HUES6 (cell line): ENCODE results near the gene ZNF71.

ENCODE experiments used
- H3K27ac ChIP-seq: 2 replicates; pipeline ENCODE4 v1.7.0; 2013; ENCODE audit warnings: low read depth, mild to moderate bottlenecking, low read length, inconsistent platforms
- H3K27me3 ChIP-seq: 2 replicates; pipeline ENCODE4 v1.6.1; 2013; ENCODE audit warnings: low read length; ENCODE audit not compliant: control insufficient read depth, insufficient read depth
- H3K36me3 ChIP-seq: 2 replicates; pipeline ENCODE4 v1.6.1; 2013; ENCODE audit warnings: low read length; ENCODE audit not compliant: control insufficient read depth, insufficient read depth
- H3K4me1 ChIP-seq: 2 replicates; pipeline ENCODE4 v1.6.1; 2013; ENCODE audit warnings: low read length; ENCODE audit not compliant: control insufficient read depth, insufficient read depth
- H3K4me3 ChIP-seq: 2 replicates; pipeline ENCODE4 v1.5.1; 2013; ENCODE audit warnings: low read depth, low read length
- H3K9ac ChIP-seq: one replicate; pipeline ENCODE4 v1.6.1; 2013; ENCODE audit warnings: mild to moderate bottlenecking, low read length
- H3K9me3 ChIP-seq: 2 replicates; pipeline ENCODE4 v1.6.1; 2013; ENCODE audit warnings: low read depth, low read length; ENCODE audit not compliant: control insufficient read depth, insufficient read depth

Gene ZNF71

GRCh38 chr19:56622374-56622773 is 27.3 kb downstream of the ZNF71 start:
- Histone ChIP-seq H3K9me3 (peaks cover 24% of the 10 kb centered on the region; the same call in 1 of the 2 replicates), H3K27ac (no peak overlapping the region), H3K9ac (no peak overlapping the region), H3K27me3 (no peaks in the 10 kb centered on the region), H3K36me3 (peaks cover 32% of the 10 kb centered on the region), H3K4me3 (no peak overlapping the region), H3K4me1 (no peaks in the 10 kb centered on the region)

DNA sequence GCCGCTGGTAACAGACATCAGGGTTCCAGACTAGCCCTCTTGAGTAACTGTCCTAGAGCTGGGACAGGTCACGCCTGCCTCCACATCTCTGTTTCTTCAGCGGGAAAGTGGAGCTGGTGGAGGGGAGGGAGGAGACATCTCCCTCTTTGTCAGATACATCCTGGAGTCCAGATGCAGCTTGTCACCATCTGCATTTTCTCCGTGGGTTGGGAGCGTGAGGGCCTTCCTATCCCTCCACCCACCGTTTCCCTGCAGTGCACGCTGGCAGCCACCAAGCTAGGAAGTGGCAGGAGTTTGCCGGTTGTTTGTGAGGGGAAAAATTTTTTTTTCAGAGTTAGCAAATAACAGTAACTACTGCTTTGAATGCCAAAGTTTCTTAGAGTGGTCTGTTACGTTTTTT is 27.9 kb downstream of the ZNF71 start:
- H3K4me3 ChIP-seq = no peak overlapping the region
- no peaks in the 10 kb centered on the region for H3K27me3 ChIP-seq
- H3K9me3 ChIP-seq = peaks cover 17% of the 10 kb centered on the region; the same call in 1 of the 2 replicates
- H3K4me1 ChIP-seq = no peaks in the 10 kb centered on the region
- H3K27ac ChIP-seq = no peak overlapping the region
- H3K36me3 ChIP-seq = peaks cover 32% of the 10 kb centered on the region
- no peak overlapping the region for H3K9ac ChIP-seq

GRCh38 chr19:56625708-56626107 is 30.6 kb downstream of the ZNF71 start:
- Histone ChIP-seq H3K9me3 (peaks cover 24% of the 10 kb centered on the region), H3K4me1 (no peaks in the 10 kb centered on the region), H3K27me3 (no peaks in the 10 kb centered on the region), H3K36me3 (peaks cover 32% of the 10 kb centered on the region), H3K4me3 (no peak overlapping the region), H3K9ac (no peak overlapping the region), H3K27ac (no peak overlapping the region)

DNA sequence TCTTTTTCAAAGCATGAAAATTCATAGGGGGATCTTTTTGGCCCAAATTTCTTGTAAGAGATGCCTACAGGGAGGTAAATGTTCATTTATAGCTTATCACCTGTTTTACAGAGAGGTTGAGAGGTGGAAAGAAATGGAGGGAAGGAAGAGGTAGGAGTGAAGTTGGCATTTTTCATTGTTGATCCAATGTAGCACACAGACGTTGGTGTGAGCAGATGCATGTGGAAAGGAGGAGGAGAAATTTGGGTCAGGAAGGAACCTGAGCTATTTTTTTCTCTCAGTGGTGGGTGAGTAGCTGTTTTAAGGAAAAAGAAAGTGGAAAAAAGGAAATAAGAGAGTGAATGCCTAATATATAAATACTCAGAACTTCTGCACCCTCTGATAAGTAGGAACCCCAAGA is 37.9 kb downstream of the ZNF71 start:
- no peak overlapping the region for H3K27ac ChIP-seq
- H3K9me3 ChIP-seq = peaks cover 54% of the 10 kb centered on the region
- H3K27me3 ChIP-seq = no peaks in the 10 kb centered on the region
- no peaks in the 10 kb centered on the region for H3K4me1 ChIP-seq
- H3K36me3 ChIP-seq = no peaks in the 10 kb centered on the region
- H3K9ac ChIP-seq = no peak overlapping the region
- H3K4me3 ChIP-seq = no peak overlapping the region

GRCh38 chr19:56637976-56638555 is 43.0 kb downstream of the ZNF71 start:
- H3K27me3 ChIP-seq = peaks cover 9% of the 10 kb centered on the region
- H3K4me3 ChIP-seq = no peak overlapping the region
- H3K27ac ChIP-seq = no peak overlapping the region
- no peaks in the 10 kb centered on the region for H3K4me1 ChIP-seq
- no peak overlapping the region for H3K9ac ChIP-seq
- no peaks in the 10 kb centered on the region for H3K36me3 ChIP-seq
- H3K9me3 ChIP-seq = peaks cover 23% of the 10 kb centered on the region

DNA sequence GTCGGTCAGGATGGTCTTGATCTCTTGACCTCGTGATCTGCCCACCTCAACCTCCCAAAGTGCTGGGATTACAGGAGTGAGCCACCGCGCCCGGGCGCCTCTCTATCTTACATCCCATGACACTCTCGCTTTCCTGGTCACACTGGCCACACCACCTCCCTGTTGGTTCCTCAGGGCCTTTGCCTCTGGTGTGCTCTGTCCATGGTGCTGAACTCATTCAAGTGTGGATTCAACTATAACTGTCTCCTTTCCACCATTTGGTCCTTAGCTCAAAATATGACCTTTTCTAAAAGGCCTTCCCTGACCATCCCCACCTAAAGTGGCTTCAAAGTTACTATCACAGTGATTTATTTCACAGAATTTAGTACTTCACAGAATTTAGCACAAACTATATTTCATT is 44.1 kb downstream of the ZNF71 start:
- Histone ChIP-seq H3K27me3 (peaks cover 21% of the 10 kb centered on the region), H3K4me1 (no peaks in the 10 kb centered on the region), H3K27ac (no peak overlapping the region), H3K4me3 (no peak overlapping the region), H3K9me3 (peaks cover 17% of the 10 kb centered on the region), H3K36me3 (no peaks in the 10 kb centered on the region), H3K9ac (no peak overlapping the region)

DNA sequence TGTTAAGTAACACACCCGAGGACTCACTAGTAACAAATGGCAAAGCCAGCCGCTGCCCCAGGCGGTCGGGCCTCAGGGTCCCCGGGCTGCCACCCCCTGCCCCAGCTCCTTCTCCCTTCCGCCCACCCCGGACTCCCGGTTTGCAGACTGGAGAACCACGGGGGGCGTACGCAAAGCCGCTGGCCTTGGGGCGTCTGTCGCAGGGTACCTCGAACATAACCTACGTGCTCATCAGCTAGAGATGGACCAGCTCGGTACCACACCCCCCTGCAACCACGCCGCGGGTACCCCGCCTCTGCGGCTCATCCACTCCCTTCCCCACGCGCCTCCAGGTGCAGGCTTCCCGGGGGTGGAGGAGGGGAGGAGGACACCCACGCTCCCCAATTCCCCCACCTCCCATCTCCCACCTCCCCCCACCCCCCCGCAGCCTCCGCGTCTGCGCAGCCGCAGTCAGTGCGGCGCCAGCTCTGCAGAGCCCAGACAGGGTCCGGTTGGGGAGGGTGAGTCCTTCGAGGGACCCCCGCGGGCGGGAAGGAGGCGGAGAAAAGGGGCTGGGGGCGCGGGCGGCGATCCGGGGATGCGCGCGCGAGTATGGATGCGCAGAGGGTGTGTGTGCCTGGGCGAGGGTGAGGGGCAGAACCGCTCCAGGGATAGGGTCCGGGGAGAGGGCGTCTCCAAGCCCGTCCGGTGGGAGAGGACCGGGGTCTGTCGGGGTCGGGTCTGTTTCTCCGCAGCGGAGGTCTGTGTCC is 47.8 kb downstream of the ZNF71 start, which contains the start of gene SMIM17:
SMIM17 (plus strand) TSS at position 449 of the 749 bp plus-strand sequence. CDS start 2,509 bp downstream, outside the sequence.
- H3K4me1 ChIP-seq = no peaks in the 10 kb centered on the region
- peak within 1 kb of the TSS; percentile 36; the same call in 1 of the 2 replicates for H3K4me3 ChIP-seq
- peaks cover 27% of the 10 kb centered on the region; the same call in 1 of the 2 replicates for H3K9me3 ChIP-seq
- H3K27ac ChIP-seq = no peak within 1 kb of the TSS
- H3K27me3 ChIP-seq = peaks cover 29% of the 10 kb centered on the region
- no peak within 1 kb of the TSS for H3K9ac ChIP-seq
- H3K36me3 ChIP-seq = no peaks in the 10 kb centered on the region

DNA sequence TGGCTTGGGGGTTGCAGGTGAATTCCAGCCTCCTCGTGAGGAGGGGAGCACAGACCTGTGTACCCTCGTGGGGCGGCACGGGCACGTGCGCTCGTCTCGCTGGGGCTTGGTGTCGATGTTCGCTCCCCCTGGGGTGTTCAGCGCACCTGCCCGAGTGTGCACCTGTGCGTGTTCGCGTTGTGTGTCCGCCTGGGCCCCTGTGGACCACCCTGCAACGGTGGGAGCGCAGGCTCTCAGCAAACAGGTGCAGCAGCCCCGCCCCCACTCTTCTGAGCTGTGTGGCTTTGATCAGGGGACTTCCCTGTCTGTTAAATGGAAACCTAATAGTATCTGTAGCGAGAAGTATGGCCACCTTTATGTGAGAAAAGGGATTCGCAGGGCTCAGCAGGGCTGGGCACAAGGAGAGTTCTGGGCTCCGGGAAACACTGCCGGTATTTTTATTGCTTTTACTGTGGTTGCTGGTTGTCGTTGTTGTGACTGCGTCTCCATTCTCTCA is 48.4 kb downstream of the ZNF71 start:
- Histone ChIP-seq H3K4me1 (no peaks in the 10 kb centered on the region), H3K9ac (no peak overlapping the region), H3K4me3 (peak overlapping the region; percentile 36; the same call in 1 of the 2 replicates), H3K27me3 (peaks cover 29% of the 10 kb centered on the region), H3K9me3 (peaks cover 33% of the 10 kb centered on the region; the same call in 1 of the 2 replicates), H3K36me3 (no peaks in the 10 kb centered on the region), H3K27ac (no peak overlapping the region)

DNA sequence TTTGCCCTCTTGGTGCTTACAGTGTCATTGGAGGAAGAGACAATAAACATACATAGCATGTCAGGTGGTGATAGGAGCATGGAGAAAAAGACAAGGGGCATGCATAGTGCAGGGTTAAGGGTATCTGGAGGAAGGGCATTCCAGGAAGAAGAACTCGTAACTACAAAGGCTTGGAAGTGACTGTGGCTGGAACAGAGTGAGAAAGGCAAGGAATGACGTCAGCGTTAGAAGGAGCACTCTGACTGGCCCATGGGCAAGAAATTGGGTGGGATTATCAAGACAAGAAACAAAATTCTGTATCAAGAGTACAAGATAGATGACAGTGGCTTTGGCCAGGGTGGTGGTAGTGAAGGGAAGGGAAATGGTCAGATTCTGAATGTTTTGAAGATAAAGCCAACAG is 59.0 kb downstream of the ZNF71 start:
- no peaks in the 10 kb centered on the region for H3K27me3 ChIP-seq
- no peaks in the 10 kb centered on the region for H3K36me3 ChIP-seq
- no peaks in the 10 kb centered on the region for H3K4me1 ChIP-seq
- no peak overlapping the region for H3K27ac ChIP-seq
- peaks cover 26% of the 10 kb centered on the region; the same call in 1 of the 2 replicates for H3K9me3 ChIP-seq
- H3K4me3 ChIP-seq = no peak overlapping the region
- H3K9ac ChIP-seq = no peak overlapping the region

DNA sequence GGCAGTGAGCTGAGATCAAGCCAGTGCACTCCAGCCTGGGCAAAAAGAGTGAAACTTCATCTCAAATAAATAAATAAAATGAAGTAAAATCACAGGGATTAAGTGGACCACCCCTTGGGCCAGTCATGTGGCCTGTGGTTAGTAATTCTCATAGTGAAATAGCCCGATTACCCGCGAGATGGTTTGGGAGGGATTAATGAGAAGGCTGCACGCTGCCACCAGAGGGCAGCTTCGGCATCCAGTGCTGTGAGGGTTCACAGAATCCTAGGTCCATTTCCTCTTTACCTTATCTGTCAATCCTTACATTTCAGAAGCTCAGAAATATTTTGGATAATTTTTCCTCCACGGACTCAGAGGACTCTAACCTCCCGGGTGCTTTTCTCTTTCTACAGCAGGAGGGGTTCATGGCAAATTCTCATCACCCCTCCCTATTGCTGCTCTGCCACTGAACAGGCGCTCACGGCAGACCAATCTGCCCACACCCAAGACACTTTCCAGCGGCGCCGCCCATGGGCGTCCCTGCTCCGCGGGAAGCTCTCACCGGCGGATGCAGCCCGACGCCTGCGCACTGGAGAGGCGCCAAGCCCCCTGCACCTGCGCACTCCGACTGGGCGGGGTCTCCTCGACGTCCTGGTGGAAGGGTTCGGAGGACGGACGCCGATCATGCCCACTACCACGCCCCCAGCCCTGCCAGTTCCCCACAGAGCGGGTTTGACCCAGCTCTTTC is 65.4 kb downstream of the ZNF71 start:
- no peak overlapping the region for H3K9ac ChIP-seq
- H3K9me3 ChIP-seq = peaks cover 44% of the 10 kb centered on the region
- peak overlapping the region; percentile 33; the same call in 1 of the 2 replicates for H3K4me3 ChIP-seq
- no peak overlapping the region for H3K27ac ChIP-seq
- H3K36me3 ChIP-seq = 0 out of 2 replicates have a peak, but pooled peaks cover 4% of the 10 kb centered on the region
- no peaks in the 10 kb centered on the region for H3K4me1 ChIP-seq
- H3K27me3 ChIP-seq = no peaks in the 10 kb centered on the region
